ENCODE measurements around the gene GRIN3A. TPM values are rescaled to one million over a fixed set of nuclear protein-coding genes. Genes with fewer than 3 reads are reported as not detected.
A peak's percentile ranks its signal among the peaks of the same experiment; 100 is the strongest.

GRIN3A gene
- total and polyA plus RNA-seq, 8 donors, result 0.13 to 2.4 (median 1.4) TPM; not detected in 1

GRCh38 chr9:101587332-101588043 is 151.0 kb downstream of the GRIN3A start:
- H3K4me1 ChIP-seq, result no peaks in the 10 kb centered on the region
- no peak for ATAC-seq
- no peaks in the 10 kb centered on the region for H3K27me3 ChIP-seq
- no peak overlapping the region for H3K27ac ChIP-seq
- TF ChIP-seq CTCF (IDR thresholded peaks at IDR 0.05), result no peak
- intact Hi-C loops (cut with DNase I), result no loop called here
- no peaks in the 10 kb centered on the region for H3K9me3 ChIP-seq
- H3K4me3 ChIP-seq, result no peak overlapping the region
- no peaks in the 10 kb centered on the region for H3K36me3 ChIP-seq
- DNase-seq, result no peak

- no peak overlapping the region for H3K4me3 ChIP-seq
- no peaks in the 10 kb centered on the region for H3K27me3 ChIP-seq
- no peaks in the 10 kb centered on the region for H3K4me1 ChIP-seq
- intact Hi-C loops (cut with DNase I), result no loop called here
- no peak for DNase-seq
- TF ChIP-seq CTCF (IDR thresholded peaks at IDR 0.05), result no peak
- H3K27ac ChIP-seq, result peak overlapping the region in 1 of 2 donors; percentile 72
- H3K9me3 ChIP-seq, result no peaks in the 10 kb centered on the region
- no peaks in the 10 kb centered on the region for H3K36me3 ChIP-seq
- no peak for ATAC-seq
Measured at GRCh38 chr9:101586651-101587050, 151.8 kb downstream of the GRIN3A start.

- Histone ChIP-seq H3K36me3 (no peaks in the 10 kb centered on the region), H3K4me3 (peak overlapping the region in 1 of 2 donors; percentile 9), H3K27ac (peak overlapping the region in 1 of 2 donors; percentile 72), H3K27me3 (no peaks in the 10 kb centered on the region), H3K9me3 (no peaks in the 10 kb centered on the region), H3K4me1 (no peaks in the 10 kb centered on the region)
- DNase-seq (no peak), ATAC-seq (peak; percentile 60)
- no peak for TF ChIP-seq CTCF (IDR thresholded peaks at IDR 0.05)
- intact Hi-C loops (cut with DNase I), result no loop called here
Measured at GRCh38 chr9:101585740-101586139, 152.7 kb downstream of the GRIN3A start.

GRCh38 chr9:101582553-101582952 is 155.9 kb downstream of the GRIN3A start:
- TF ChIP-seq CTCF (IDR thresholded peaks at IDR 0.05), result no peak
- H3K4me3 ChIP-seq, result no peak overlapping the region
- no peaks in the 10 kb centered on the region for H3K27me3 ChIP-seq
- ATAC-seq, result no peak
- intact Hi-C loops (cut with DNase I), result no loop called here
- H3K36me3 ChIP-seq, result no peaks in the 10 kb centered on the region
- no peaks in the 10 kb centered on the region for H3K4me1 ChIP-seq
- no peaks in the 10 kb centered on the region for H3K9me3 ChIP-seq
- DNase-seq, result no peak
- H3K27ac ChIP-seq, result no peak overlapping the region

- H3K27ac ChIP-seq, result no peak overlapping the region
- ATAC-seq, result peak; percentile 71
- no peak for TF ChIP-seq CTCF (IDR thresholded peaks at IDR 0.05)
Measured at GRCh38 chr9:101579711-101580545, 158.5 kb downstream of the GRIN3A start.

More at GRCh38 chr9:101579711-101580545, 158.5 kb downstream of the GRIN3A start:
- Histone ChIP-seq H3K4me3 (no peak overlapping the region), H3K27me3 (no peaks in the 10 kb centered on the region), H3K4me1 (no peaks in the 10 kb centered on the region), H3K9me3 (no peaks in the 10 kb centered on the region), H3K36me3 (no peaks in the 10 kb centered on the region)
- DNase-seq, result no peak
- intact Hi-C loops (cut with DNase I), result no loop called here
